Epithelial cell of esophagus (primary cell): ENCODE results near the gene TMF1.

Source experiments
- DNase-seq: peaks from one replicate; pipeline ENCODE4 v3.0.0; 2010; ENCODE audit warnings: low read depth
- H3K4me3 ChIP-seq: 2 replicates; pipeline ENCODE4 v1.5.1; 2011; ENCODE audit warnings: mild to moderate bottlenecking, low read length, control low read depth
- CTCF ChIP-seq: IDR thresholded peaks from 2 replicates; pipeline ENCODE4 v1.5.1; 2011; ENCODE audit warnings: low read depth, mild to moderate bottlenecking, low read length, control low read depth, inconsistent platforms; ENCODE audit not compliant: insufficient read depth; ENCODE audit errors: missing control alignments

Gene TMF1

DNA sequence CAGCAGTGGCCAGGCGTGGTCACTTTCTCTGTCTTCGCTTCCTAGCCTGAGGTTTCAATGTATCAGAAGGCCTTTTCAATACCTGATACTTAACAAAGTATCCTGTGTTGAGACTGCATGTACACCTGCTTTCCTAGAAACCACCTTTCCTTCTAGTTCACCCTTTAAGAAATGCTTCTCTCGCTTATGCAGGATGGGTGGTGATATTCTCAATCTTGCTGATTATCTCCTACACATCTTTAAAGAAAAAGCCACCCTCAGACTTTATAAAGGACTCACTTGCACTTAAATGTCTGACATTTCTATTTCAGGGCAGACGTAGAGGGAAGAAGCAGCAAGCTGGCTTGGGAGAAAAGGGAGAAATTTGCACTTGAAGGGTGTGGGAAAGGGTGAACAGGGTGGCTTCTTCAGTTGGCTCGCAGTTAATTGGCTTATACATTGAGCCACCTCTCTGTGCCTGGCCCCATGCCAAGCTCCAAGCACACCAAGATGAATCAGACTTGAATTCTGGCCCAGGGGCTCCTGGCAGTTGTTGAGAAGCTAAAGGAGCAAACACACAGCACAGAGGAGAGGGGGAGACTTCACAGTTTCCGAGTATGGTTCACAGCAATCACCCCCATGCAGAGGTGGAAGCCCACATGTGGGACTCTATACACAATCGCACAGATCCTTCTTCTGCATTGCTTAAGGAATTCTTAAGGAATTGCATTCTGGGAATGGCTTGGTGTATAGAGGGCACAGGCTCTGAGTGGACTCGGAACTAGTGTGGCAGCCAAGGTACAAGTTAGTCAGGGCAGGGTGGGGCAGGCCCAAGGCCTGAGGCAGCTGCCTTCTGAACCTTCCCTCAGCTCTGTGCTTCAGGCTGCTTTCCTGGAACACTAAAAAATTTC is 33.9 kb upstream of the TMF1 start:
- TF ChIP-seq CTCF: no peak
- DNase-seq: peak; percentile 97
- peak overlapping the region; percentile 94 for H3K4me3 ChIP-seq

DNA sequence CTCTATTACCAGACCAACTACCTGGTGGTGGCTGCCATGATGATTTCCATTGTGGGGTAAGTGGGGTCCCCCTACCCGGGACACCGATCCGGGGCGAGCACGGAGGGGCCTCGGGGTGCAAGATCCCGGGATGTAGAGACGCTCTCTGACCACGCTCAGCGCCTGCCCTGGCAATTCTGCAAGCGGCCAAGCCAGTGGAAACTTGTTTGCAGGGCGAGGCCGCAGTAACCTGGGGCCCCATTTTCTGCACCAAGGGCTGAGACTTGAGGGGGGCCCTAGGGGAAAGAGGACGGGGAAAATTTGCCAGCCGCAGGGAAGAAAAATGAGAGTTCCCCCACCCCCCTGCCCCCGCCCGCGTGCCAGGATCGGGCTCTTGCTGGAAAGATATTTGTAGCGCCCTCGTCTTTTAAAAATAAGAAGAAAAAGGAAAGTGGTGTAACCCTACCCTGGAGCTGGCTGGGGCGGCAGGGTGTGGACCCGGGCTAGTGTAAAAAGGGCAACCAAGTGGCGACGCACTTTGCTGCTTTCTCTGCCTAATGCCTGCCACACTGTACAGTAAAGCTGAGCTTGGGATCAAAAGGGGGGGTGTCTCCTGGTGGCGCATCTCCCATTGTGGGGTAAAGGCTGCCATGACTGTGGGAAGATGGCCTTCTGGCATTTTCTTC is 33.2 kb upstream of the TMF1 start:
- peak; percentile 47 for DNase-seq
- peak; percentile 6 for TF ChIP-seq CTCF
- peak overlapping the region; percentile 94 for H3K4me3 ChIP-seq

GRCh38 chr3:69084326-69085167 is 32.4 kb upstream of the TMF1 start, which contains the start of gene ARL6IP5:
TSS of gene ARL6IP5 (plus strand) at chr3:69084937. CDS start at chr3:69085048, 111 bp downstream.
- peak; percentile 93 for DNase-seq
- H3K4me3 ChIP-seq: peak within 1 kb of the TSS; percentile 94
- no peak for TF ChIP-seq CTCF

GRCh38 chr3:69082805-69083204 is 30.7 kb upstream of the TMF1 start:
- H3K4me3 ChIP-seq: no peak overlapping the region
- DNase-seq: peak; percentile 61

GRCh38 chr3:69082361-69082760 is 30.2 kb upstream of the TMF1 start:
- no peak for TF ChIP-seq CTCF
- no peak for DNase-seq
- no peak overlapping the region for H3K4me3 ChIP-seq

More at GRCh38 chr3:69082805-69083204, 30.7 kb upstream of the TMF1 start:
- no peak for TF ChIP-seq CTCF

- peak; percentile 76 for DNase-seq
- no peak overlapping the region for H3K4me3 ChIP-seq
- TF ChIP-seq CTCF: no peak
These were observed 29.6 kb upstream of the TMF1 start for GRCh38 chr3:69081583-69082262.
